Stimulated activated CD4-positive, alpha-beta T cell treated with anti-CD3 and anti-CD28 coated beads, TNF-alpha, amount 100 ng/mL, for 24 hours (primary cell): ENCODE data around the gene FASTK.
A peak's percentile ranks its signal among the peaks of the same experiment; 100 is the strongest.

Experiments used
- DNase-seq, 3 experiments: peaks; one replicate each; pipeline ENCODE4 v3.0.0-alpha.2; 2020; ENCODE audit warnings: low read depth in 3 of 3

Gene FASTK

DNA sequence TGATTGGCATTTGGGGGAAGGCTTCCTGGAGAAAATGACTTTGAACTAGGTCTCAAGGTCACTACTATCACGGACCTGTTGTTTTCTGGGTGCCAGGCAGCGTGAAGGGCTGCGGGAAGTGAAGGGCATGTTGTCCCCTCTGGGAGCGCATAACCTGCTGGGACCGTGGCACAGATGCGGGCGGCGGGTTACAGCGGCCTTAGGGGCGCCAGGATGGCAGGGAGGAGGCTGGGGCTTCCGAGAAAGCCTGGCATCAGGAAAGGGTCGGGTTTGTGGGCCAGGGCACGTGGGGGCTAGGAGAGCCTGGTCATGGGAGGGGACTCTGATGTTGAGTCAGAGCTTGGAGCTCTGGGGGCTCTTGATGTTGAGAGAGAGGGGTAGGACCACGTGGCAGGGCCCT lies 15.1 kb downstream of the FASTK start:
- DNase-seq, result no peak

DNA sequence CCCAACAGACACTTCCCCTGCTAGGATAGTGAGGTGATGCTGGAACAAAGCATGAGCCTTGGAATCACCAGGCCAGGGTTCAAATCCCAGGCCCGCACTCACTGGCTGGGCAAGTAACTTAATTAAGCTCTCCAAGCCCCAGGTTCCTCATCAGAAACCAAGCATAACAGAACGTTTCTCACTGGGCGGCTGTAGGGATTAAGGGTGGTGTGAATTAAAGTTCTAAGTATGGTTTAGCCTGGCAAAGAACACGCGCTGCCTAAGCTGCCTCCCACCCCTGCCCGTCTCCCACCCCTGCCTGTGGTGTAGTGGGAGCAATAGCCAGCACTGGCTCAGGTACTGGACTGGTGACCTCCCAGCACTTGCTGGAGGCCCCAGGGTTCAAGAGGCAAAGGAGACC lies 15.6 kb downstream of the FASTK start:
- no peak for DNase-seq

DNA sequence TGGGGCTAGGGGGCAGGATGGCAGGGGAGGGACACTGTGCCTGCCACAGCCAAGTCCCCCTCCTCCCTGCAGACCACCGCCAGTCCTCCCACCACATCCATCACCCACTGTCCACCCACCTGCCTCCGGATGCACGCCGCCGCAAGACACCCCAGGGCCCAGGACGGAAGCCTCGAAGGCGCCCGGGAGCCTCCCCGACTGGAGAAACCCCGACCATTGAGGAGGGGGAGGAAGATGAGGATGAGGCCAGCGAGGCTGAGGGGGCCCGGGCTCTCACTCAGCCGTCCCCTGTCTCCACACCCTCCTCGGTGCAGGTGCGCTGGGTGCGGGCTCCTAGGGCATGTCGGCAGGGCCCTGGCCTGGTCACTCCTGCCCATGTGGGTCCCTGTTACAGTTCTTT lies 16.2 kb downstream of the FASTK start:
- no peak for DNase-seq

DNA sequence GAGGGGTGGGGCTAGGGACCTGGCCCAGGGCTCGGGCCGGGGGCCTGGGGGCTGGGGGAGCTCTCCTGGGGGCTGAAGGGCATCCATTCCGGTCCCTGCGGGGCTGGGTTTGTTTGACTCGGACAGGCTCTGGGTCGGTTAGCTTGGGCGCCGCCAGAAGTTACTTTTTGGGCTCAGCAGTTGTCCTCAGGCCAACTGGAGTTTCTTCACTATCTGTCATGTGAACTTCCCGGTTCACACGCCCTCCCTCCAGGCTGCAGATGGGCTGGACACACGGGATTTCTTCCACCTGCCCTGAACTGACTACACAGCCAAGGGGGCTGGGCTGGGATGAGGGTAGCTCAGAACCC lies 17.4 kb downstream of the FASTK start:
- no peak for DNase-seq

DNA sequence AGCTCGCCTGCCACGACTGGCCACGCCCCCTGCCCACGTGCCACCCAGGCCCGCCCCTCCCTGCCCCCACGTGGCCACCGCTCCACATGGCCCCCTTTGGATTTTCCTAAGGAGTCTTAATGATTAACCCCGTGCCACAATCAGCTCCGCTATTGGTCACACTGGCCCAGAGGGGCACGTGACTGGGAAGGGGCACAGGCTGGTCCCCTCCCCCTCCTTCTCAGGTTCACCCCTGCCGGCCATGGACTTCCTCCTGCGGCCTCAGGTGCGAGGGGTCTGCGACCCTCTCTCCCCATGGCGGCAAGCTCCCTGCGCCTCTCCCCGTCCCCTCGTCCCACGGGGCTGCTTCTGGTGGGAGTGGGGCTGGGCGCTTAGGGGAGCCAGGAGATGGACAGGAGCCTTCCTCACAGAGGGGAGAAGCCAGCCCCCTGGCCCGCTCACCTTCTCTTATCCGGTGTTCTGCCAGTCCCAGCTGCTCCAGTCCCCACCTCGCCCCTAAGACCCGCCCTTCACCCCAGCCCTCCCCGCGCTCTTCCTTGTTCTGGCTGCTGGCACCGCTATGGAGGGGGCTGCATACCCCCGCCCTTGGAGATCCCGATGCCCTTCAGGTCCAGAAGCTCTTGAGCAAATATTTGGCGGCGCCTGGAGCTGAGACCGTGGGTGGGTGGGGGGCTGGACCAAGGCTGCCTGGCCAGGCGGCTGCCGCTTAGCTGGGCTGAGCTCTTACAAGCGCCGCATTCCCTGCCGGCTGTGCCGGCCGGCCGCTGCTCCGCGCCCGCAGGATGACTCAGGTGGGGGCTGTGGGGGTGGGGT lies 18.0 kb downstream of the FASTK start:
- DNase-seq, result no peak

DNA sequence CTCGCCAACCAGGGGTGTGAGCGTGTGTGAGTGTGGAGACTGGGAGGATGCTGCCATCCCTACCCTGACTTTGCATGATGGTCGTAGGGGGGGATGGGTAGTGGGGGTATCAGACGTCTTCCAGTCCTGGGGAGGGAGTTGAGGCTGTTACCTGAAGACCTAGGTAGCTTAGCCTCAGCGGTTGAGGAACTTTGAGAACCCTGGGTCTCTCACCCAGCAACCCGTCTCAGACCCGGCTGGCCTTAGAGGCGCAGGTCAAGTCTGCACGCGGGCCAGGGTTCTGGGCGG lies 18.6 kb downstream of the FASTK start:
- no peak for DNase-seq

DNA sequence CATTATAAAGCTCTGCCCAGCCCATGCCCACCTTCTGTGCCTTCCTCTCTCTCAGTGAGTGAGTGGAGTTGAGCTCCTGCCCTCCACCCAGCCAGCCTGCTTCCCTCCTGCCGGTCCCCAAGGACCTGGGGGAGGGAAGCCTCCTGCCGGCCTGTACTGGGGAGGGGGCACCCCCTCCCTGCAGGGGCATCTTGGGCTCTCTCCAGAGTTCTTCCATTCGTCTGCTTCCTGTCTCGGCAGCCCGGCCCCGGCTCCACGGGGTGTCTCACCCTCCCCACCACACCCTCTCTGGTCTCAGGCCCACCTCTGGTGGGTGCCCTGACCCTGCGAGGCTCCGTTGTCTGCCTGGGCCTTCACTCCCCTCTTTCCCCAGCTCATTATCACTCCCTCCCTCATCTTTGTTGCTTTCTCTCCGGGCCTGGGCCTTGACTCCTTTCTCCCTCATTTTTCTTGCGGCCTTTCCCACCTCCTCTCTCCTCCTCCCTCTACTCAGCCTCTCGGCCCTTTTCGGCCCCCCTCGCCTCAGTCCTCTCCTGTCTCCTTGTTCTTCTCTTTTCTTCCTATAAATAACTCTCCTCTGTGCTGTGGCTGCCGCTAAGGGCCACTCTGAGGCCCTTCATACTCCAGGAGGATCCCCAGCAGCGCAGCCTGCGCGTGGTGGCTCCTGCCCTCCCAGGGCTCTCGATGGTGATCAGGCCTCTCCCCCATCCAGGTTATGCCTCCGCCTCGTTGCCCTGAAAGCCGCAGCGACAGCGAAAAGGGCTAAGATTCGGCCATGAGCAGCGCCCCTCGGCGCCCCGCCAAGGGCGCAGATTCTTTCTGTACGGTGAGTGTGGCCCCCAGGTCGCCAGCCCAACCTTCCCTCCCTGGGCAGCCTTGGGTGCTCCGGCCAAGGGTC lies 19.1 kb downstream of the FASTK start:
- DNase-seq, result no peak

DNA sequence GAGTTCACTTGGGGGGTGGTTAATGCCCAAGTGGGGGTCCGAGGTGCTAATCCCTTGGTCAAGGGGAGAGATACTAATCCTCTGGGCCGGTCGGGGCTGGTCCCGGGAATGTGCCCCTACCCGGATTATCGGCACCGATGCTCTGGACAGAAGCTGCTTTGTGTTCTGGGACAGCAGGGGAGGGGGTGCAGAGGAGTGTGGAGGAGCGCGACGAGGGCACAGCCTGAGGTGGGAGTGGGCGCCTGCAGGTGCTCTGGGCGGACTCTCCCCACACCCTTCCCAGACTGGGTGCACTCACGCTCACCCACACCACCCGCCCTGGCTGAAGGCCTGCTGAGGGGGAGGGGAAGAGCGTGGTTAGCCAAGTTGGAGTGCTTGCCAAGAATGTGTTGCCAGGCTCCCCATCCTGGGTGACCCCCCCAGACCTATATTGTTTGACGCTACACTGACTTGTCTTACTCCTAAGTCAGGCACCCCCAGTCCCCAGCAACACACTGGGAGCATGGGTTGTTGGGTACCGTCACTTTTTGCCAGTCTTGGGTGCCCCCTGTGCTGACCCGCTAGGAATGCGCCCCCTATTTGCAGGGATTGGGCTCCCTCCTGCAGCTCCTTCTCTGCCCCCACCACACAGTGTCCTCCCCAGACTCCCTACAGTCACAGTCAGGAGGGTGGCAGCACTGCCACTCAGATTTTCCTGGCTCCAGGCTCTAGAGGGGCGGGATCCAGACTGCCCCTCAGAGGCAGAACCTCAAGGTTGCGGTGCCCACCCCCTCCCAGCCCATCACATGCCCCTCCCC lies 20.0 kb downstream of the FASTK start:
- no peak for DNase-seq

DNA sequence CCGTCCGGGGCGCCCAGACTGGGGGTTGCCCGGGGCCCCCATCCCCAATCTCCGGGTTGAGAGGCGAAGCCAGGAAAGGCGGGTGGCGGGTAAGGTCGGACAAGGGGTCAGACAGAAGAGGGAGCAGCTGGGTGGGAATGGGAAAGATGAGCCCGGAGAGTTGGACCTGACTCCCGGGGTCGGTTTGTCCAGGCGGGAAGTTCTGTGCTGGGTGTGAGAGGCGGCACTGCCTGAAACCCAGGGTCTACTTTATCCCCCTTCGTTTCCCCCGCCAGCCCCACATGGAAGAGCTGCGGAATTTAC lies 20.5 kb downstream of the FASTK start:
- DNase-seq, result no peak

DNA sequence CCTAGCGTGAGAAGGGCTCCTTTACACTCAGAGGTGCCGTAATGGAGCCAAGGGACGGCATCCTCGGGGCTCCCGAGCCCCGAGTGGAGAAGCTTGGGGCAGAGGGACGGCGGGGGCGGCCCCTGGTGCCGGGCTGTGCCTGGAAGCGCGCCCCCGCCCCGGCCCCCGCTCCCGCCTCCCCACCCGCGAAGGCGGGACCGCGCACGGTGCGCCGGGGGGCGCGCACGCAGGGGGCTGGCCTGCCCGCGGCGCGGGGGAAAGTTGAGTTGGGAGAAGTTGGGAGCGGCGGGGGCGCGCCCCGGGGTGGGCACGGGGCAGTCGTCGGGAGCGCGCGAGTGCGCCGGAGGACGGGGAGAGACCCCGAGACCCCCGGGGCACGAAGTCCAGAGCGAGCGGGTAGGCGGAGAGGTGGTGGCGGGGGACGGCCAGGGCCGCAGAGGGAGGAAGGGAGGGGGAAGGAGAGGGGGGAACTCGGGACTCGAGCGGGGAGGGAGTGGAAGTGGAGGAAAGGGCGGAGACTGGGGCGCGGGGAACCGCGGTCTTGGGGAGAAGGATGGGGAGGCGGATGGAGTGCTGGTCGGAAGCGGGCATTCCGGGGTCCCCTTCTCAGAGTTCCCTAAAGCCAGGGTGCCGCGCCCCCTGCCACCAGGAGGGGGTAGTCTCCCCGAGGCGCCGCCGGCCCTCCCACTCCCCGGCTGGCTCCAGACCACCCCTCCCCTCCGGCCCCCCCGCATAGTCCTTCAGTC lies 21.1 kb downstream of the FASTK start, which contains the start of gene SLC4A2:
Gene SLC4A2 (plus strand): TSS at position 223 of the 746 bp plus-strand sequence. CDS start 2,399 bp downstream, outside the sequence.
- DNase-seq, result peak; percentile 34 to 69 (median 55)

DNA sequence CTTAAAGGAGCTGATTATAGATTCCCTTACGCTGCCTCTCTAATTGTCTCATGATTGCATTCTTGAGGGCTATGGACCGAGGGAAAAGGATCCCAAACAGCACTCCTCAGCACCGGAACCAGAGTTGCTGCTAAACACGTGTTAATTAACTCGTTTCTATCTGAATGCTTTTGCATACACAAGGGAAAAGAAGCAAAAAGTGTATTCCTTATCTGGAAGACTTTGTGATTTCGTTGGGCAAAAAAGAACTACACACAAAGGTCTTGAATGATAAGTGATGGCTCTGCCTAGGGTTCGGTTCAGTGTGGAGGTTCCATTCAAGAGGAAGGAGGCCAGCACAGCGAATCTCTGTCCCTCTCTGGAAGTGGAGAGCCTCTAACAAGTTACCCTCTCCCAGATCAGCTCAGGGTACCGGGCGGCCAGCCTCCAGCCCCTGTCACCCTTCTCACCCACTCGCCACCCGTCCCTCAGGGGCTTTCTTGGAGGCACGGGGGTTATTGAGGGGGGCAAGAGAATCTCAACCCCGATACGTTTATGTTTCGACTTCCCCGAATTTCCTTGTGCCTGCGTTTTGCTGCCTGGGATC lies 21.7 kb downstream of the FASTK start:
- DNase-seq, result no peak

DNA sequence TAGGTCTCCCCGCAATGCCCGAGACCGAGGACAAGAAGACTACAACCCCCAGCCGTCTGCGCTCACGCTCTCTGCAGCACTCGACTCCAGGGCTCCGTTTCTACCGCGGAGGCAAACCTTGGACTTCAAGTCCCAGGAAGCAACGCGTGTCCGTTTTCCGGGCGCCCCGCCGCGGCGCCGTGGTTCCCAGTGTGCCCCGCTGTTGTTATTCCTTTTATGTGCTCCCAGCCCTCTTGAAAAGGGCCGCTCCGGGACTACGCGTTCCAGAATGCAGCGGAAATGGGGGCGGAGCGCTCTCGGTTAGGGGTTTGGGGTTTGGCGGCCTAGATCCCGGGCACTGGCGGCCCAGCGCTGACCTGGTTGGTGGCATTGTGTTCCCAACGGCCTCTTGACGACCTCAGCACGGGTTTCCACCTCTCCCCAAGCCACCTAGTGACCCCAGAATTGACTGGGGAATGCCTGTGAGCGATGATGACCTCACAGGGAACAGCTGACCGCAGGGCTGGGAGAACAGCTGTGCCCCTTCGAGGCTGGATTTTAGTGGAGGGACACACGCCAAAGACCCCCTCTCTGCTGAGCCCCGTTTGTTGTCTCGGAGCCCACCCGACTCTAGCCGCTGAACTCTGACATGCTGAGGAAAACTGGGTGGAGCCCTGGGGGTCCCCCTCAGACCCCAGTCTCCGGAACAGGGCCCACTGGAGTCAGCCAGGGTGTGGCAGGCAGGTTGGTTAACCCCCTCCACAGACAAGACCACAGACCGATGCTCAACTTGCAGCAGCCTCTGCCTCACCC lies 22.4 kb downstream of the FASTK start:
- peak; percentile 94 to 97 (median 97) for DNase-seq

DNA sequence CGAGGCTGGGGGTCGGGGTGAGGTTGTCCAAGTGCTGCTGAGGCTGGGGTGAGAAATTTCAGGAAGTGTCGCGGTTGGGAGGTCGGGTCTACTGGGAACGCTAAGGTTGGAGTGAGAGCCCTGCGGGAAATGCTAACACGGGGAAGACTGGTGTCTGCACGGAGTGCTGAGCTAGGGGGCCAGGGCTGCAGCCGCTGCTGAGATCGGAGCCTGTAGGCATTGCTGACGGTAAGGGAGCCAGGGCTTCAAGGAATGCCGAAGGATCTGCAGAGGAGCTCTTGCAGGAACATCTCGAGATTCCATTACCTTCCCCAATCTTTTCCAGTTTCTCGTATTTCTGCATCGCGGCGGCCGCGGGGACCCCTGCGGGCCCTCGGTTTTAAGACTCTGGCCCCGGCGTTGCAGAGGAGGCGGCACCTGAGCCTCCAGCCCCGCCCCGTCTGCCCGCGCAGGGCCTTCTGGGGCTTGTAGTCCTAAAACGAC lies 23.1 kb downstream of the FASTK start, which contains the start of gene CDK5:
Gene CDK5 (minus strand): TSS at position 392 of the 483 bp plus-strand sequence. CDS start 49 bp downstream, at position 343.
- no peak for DNase-seq

DNA sequence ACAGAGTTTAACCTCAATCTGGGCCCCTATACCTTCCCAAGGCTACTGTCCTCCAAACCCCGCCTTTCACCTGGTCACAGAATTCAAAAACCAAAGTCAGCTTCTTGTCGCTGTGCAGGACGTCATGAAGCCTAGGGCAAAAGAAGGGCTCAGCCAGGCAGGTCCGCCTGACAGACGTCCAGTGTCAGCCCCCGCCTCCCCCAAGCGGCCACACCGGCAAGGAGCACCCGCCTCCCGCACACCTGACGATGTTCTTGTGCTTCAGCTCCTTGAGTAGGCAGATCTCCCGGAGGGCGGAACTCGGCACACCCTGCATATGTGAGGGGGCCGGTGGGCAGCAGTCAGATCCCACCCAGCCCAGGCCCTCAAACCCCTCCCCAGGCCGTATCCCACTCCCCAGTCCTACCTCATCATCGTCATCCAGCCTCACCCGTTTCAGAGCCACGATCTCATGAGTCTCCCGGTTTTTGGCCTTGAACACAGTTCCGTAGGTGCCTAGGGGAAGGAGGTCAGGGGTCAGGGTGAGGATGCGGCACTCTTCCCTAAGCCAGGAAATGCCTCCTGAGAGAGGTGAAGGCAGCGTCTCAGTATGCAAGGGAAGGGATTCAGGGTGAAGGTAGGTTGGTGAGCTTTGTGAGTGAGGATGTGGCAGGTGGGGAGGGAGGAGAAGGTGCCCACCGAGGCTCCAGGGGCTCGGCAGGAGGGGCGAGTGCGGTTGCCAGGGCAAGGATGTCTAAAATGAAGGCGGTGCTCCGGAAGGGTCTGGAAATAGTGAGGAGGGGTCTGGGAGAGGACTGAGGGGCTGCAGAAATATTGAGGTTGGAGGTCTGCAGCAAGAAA lies 23.7 kb downstream of the FASTK start:
- no peak for DNase-seq

DNA sequence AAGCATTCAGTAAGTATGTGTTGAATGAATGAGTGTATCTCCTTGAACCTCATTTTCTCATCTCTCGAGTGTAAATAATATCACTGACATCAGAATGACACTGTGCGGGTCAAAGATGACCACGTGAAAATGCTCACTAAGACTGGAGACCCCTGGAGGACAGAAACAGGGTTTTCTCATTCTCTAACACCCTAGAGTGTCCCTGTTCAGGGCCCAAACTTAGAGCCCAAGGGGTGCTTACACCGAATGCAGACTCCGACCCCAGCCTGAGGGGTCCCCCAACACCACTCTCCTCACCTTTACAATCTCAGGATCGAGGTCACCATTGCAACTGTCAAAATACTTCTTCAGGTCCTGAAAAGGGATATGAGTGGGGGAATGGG lies 24.3 kb downstream of the FASTK start:
- DNase-seq, result no peak

DNA sequence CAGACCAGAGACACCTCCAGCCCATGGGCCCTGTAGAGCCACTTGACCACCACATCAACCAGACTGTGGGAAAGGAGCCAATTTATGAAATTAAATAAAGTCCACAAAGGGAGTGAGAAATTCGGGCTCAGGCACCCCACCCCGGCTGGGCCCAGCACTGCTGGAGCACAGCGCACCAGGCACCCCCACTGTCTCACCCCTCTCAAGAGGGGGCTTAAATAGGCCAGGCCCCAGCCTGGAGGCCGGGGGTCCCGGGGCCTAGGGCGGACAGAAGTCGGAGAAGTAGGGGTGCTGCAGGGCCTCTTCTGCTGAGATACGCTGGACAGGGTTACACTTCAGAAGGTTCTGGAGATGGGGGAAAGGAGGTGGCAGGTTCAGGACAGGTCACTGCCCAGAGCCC lies 26.9 kb downstream of the FASTK start:
- no peak for DNase-seq

DNA sequence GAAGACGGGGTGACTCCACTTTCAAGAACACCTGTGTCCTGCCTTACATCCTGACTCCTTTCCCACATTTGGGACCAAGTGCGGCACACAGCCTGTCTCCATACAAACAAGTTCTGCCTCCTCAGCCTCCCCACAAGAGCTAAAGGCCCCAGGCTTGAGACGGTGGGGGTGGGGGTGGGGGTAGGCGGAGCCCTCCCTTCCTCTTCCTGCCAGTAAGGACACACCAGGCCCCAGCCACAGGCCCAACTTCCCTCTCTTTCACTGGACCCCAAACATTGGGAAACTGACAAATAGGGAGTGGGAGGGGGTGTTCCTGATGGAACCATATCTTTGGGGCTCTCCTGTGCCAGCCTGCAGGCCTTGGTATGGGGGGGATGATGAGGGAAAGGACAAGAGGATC lies 27.5 kb downstream of the FASTK start:
- DNase-seq, result no peak

DNA sequence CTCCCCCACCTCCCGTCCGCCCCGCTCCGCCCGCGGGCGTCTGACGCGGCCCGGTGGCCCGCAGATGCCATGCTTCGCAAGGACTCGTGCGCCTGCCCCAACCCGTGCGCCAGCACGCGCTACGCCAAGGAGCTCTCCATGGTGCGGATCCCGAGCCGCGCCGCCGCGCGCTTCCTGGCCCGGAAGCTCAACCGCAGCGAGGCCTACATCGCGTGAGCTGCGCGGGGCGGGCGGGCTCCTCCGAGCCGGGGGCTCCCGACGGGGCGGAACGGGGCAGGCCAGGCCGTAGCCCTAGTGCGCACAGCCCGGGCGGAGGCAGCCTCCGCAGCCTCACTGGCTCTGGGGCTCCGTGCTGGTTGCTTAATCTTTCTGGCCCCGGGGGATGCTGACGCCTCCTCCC lies 29.5 kb downstream of the FASTK start:
- DNase-seq, result peak; percentile 25 to 51 (median 38)

DNA sequence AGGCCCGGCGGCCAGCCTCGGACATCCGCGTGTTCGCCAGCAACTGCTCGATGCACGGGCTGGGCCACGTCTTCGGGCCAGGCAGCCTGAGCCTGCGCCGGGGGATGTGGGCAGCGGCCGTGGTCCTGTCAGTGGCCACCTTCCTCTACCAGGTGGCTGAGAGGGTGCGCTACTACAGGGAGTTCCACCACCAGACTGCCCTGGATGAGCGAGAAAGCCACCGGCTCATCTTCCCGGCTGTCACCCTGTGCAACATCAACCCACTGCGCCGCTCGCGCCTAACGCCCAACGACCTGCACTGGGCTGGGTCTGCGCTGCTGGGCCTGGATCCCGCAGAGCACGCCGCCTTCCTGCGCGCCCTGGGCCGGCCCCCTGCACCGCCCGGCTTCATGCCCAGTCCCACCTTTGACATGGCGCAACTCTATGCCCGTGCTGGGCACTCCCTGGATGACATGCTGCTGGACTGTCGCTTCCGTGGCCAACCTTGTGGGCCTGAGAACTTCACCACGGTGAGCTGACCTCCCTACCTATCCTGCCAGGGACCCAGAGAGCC lies 31.6 kb downstream of the FASTK start:
- DNase-seq, result no peak
